Head of caudate nucleus (tissue), 42 donors: ENCODE results near the gene PAGR1.

ENCODE experiments used
- DNase-seq, 42 donors: peaks; one replicate each; pipeline versions ENCODE4 v3.0.0 to v3.0.0-alpha.2; 2020 to 2021; ENCODE audit warnings: mixed read lengths in 7 of 42
- intact Hi-C: fragments of 100-400 bp; cut with DNase I; formaldehyde crosslinking; loops from one replicate; pipeline ENCODE4 v1.15.0; 2022

PAGR1 gene

DNA sequence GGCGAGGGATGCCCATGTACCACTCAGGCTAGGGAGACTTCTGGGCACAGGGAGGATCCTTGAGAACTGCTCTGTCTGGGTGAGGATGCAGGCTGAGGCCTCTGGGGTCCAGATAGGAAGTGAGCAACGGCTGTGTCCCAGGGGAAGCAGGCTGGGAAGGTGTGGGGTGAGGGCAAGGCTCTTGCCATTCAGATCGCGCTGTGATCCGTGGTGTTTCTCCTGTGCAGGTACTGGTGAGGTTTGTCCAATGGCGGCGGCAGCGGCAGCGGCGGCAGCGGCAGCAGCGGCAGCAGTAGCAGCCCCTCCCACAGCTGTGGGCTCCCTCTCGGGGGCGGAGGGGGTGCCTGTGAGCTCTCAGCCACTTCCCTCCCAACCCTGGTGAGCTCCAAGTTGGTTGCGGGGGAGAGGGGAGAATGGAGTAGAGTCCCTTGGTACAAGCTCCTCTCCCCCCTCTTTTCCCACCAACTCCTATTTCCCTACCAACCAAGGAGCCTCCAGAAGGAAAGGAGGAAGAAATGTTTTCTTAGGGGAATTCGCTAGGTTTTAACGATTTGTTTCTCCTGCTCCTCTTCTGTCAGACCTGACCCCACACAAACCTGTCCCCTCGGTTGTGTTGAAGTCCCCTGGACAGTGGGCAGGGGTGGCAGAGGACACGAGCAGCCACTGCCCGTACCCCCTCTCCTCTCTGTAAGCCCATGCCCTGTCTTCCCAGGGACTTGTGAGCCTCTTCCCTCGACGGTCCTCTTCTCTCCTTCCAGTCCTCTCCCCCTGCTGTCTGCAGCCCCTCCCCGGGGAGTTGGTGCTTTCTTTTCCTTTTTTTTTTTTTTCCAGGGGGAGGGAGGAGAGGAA lies 5.9 kb upstream of the PAGR1 start:
- peak in 21 of 42 donors; percentile 26 to 73 (median 53) for DNase-seq
- intact Hi-C loops, result loop anchor here (10.0 kb wide), 2 partner anchors 115 to 185 kb away; partner anchors contain the start of genes HIRIP3, INO80E and KCTD13

DNA sequence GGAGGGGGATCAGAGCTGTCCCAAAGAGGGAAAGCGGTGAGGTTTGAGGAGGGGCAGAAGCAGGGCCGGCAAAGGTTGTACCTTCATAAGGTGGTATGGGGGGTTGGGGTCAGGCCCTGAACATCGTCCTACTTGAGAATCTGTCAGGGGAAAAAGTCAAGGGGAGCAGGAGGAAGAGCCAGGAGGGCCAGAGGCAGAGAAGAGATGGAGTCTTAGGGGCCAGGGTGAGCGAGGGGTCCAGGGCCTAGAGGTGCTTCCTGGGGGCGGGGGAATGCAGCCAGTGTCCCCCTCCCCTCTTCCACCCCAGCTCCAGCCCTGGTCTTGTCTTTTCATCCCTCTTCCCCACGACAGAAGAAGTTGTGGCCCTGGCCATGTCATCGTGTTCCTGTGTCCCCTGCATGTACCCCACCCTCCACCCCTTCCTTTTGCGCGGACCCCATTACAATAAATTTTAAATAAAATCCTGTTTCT lies 5.2 kb upstream of the PAGR1 start:
- no peak for DNase-seq
- intact Hi-C loops, result loop anchor here (10.0 kb wide), 2 partner anchors 114 to 184 kb away; partner anchors contain the start of genes HIRIP3, INO80E and KCTD13

DNA sequence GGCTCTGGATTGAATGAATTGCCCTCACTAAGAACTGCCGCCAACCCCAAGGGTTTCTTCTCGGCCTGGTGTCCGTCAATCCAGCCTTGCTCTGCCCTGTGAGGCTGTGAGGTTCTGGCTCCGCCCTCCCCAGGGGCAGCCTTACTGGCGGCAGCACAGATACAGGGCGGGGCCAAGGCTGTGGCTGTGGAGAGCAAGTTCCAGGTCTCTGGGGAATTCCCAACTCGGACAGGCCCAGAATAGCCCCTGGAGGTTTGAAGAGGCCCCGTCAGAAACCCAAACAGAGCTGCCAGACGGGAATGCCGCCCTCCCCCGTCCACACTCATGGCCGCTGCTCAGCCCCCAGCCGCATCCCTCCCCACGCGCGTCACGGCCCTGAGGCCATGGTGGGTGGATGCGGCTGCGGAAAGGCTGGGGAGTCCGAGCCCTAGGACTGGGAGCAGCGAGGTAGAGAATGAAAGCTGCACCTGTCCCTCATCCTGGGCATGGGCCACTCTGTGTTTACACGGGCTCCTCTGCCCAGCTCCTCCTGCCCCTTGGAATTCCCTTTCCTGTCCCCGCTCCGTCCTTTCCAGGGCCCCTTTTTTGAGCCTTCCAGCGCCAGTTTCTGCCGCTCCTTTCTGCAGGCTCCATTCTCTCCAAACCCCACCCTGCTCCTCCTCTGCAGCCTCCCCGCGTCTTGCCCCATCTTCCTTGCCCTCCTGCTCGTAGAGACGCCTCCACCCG lies 4.6 kb upstream of the PAGR1 start:
- DNase-seq, result peak; percentile 85 to 98 (median 94)
- intact Hi-C loops, result loop anchor here (10.0 kb wide), 2 partner anchors 113 to 183 kb away; partner anchors contain the start of genes HIRIP3, INO80E and KCTD13

GRCh38 chr16:29811896-29812665 lies 3.9 kb upstream of the PAGR1 start, which contains the start of gene PRRT2:
PRRT2 (plus strand) TSS chr16:29812193; CDS start chr16:29813055, 862 bp downstream.
- peak in 41 of 42 donors; percentile 46 to 92 (median 79) for DNase-seq
- intact Hi-C loops, result loop anchor here (10.0 kb wide), 2 partner anchors 113 to 183 kb away; partner anchors contain the start of genes HIRIP3, INO80E and KCTD13

GRCh38 chr16:29812754-29813643 lies 3.0 kb upstream of the PAGR1 start:
- intact Hi-C loops, result loop anchor here (10.0 kb wide), 2 partner anchors 112 to 182 kb away; partner anchors contain the start of genes HIRIP3, INO80E and KCTD13

DNA sequence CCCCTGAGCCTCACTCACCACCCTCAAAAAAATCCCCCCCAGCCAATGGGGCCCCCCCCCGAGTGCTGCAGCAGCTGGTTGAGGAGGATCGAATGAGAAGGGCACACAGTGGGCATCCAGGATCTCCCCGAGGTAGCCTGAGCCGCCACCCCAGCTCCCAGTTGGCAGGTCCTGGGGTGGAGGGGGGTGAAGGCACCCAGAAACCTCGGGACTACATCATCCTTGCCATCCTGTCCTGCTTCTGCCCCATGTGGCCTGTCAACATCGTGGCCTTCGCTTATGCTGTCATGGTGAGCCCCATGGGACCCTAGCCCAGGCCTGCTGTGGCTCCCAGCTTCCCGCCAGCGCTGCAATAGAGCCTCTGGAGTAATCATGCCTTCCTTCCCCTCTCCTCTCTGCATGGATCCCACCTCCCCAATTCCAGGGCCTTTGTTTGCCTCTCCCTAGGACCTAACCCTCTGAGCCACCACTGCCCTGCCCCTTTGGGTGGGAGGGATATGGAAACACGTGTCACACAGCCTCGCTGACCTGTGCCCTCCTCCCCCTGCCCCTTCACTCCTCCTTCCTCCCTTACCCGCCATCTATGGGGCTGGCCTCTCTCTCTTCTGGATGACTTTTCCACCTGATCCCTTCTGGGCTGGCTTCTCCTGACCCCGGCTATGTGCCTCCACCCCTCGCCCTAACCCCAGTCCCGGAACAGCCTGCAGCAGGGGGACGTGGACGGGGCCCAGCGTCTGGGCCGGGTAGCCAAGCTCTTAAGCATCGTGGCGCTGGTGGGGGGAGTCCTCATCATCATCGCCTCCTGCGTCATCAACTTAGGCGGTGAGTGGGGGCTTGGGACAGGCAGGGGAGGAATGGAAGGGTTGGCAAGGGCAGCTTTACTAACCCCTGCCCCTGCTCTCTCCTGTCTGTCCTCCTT lies 2.0 kb upstream of the PAGR1 start:
- no peak for DNase-seq

More at GRCh38 chr16:29812754-29813643, 3.0 kb upstream of the PAGR1 start:
- peak in 6 of 42 donors; percentile 22 to 51 (median 28) for DNase-seq

DNA sequence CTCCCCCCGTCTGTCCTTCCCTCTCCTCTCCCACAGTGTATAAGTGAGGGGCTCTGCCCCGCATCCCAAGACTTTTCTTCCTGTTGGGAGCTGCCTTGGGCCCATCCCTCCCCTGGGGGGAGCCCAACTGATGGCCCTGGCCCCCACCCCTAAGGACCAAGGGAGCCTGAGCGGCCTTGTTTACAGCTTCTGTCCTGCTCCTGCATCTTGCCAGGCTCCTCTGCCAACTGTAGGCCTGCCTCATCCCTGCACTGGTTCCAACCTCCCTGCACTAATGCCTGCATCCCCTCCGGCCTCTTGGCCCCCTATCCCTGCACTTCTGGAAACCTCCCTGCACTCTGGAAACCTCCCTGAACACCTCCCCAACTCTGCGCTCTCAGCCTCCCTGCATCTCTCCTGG lies 1.4 kb upstream of the PAGR1 start:
- peak in 1 of 42 donors; percentile 21 for DNase-seq
- intact Hi-C loops, result loop anchor here (10.0 kb wide), 2 partner anchors 110 to 180 kb away; partner anchors contain the start of genes HIRIP3, INO80E and KCTD13

More for the DNA sequence above, 2.0 kb upstream of the PAGR1 start:
- intact Hi-C loops, result loop anchor here (10.0 kb wide), 2 partner anchors 111 to 181 kb away; partner anchors contain the start of genes HIRIP3, INO80E and KCTD13

DNA sequence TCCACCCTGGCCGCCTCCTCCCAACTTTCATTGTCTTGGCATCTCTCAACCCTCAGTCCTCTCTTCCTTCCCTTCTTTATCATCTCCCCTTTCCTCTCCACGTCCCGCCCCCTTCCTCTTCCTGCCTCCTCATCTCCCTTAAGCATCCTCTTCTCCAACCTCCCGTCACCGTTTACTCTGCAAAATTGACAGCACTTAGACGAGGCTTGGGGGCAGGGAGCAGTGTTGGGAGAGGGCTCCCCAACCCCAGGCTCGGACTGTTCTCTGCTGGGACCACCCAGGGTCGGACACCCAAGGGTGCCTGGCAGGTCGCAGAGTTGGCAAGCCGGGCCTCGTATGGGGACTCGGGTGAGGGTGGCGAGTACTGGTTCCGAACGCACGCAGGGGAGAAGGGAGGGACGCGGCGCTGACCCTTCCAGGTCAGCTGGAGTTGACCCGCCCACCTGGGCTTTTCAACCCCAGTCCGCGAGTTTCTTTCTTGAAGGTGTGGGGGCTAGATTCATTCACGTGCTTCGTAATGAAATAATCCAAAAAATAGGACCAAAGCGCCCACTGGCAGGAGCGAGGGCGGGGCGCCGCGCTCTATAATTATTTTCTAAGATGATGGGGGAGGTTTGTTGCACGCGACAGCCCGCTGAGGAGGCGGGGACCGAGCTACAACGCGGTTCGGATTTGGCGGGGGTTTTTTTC lies 775 bp upstream of the PAGR1 start:
- DNase-seq, result peak in 24 of 42 donors; percentile 25 to 69 (median 58)
- intact Hi-C loops, result loop anchor here (10.0 kb wide), 2 partner anchors 110 to 180 kb away; partner anchors contain the start of genes HIRIP3, INO80E and KCTD13

DNA sequence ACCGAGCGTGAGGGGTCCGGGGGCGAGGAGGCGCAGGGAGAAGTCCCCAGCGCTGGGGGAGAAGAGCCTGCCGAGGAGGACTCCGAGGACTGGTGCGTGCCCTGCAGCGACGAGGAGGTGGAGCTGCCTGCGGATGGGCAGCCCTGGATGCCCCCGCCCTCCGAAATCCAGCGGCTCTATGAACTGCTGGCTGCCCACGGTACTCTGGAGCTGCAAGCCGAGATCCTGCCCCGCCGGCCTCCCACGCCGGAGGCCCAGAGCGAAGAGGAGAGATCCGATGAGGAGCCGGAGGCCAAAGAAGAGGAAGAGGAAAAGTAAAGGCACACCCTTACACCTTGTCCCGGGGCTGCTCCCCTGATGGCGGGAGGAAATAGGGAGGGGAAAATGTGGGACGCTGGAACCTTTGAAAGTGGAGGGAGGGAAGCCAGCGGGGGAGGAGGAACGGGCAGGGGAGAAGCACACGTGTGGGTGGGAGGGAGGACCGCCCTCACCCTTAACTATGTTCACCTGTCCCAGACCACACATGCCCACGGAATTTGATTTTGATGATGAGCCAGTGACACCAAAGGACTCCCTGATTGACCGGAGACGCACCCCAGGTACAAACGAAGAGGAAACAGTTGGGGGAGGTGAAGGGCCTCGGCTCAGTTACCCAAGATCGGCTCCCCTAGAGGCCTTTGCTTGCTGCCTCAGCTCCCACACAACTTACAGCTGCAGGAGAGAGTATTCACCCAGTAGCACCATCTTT lies 916 bp downstream of the PAGR1 start:
- intact Hi-C loops, result loop anchor here (10.0 kb wide), 2 partner anchors 108 to 178 kb away; partner anchors contain the start of genes HIRIP3, INO80E and KCTD13
- peak in 36 of 42 donors; percentile 32 to 74 (median 54) for DNase-seq

DNA sequence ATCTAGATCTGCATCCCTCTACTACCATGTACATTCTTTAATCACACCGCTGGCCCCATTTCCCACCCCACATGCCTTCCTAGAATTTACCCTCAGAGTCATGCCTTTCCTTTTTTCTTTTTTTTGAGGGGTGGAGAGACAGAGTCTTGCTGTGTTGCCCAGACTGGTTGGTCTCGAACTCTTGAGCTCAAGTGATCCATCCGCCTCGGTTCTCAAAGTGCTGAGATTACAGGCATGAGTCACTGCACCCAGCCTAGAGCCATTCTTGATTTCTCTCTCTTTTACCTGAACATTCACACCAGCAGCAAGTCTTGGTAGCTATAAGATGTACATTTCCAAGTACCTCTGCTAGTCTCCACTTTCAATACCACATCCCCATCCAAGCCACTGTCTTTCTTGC lies 2.1 kb downstream of the PAGR1 start:
- no peak for DNase-seq
- intact Hi-C loops, result loop anchor here (10.0 kb wide), 2 partner anchors 107 to 177 kb away; partner anchors contain the start of genes HIRIP3, INO80E and KCTD13

GRCh38 chr16:29819506-29819905 lies 3.6 kb downstream of the PAGR1 start:
- DNase-seq, result no peak
- intact Hi-C loops, result loop anchor here (10.0 kb wide), 2 partner anchors 105 to 175 kb away; partner anchors contain the start of genes HIRIP3, INO80E and KCTD13

GRCh38 chr16:29820271-29820701 lies 4.3 kb downstream of the PAGR1 start, which contains the start of gene MVP:
MVP (plus strand) TSS chr16:29820462; CDS start chr16:29830550, 10,088 bp downstream.
- intact Hi-C loops, result loop anchor here (5.0 kb wide), 1 partner anchor 42 kb away; the partner anchor contains the start of gene CDIPT

DNA sequence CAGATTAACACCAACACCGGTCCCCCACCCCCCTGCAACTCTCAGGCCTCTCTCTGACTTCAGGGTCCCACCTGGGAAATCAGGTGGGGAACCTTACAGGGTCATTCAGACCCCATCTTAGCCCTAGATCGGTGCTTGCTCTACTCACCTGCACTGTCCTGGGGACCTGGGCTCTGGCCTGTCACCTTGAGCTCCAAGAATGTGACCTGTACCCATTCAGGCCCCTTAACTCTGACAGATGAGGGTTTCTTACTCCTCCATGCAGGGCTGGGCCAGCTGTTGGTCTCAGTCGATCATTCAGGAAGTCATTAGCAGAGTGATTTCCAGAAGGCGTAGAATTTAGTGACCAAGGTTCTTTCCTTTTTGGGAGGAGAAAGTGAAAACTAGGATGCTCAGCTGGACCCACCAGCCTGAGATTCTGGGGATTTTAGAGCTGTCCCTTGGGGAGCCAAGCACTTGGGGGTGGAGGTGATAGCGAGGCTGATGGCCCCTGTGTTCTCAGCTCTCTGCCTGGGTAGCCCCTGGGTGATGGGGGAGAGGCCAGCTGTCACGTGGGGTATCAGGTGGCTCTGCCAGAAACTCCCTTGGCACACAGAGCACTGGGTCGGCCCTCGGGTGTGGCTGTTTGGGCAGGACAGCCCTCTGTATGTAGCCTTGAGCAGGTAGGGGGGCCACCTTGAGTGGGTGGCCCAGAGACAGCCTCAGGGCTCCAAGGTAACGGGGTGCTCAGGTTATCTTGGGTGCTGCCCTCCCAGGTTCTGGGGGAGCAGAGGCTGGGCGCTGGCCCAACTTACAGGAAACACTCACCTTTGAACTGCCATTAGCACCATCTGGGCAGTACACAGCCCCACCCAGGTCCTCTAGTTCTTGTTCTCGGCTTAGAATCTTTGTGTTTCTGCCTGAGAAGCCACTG lies 5.0 kb downstream of the PAGR1 start:
- DNase-seq, result peak in 5 of 42 donors; percentile 10 to 64 (median 43)
- intact Hi-C loops, result loop anchor here (5.0 kb wide), 1 partner anchor 41 kb away; the partner anchor contains the start of gene CDIPT

More at GRCh38 chr16:29820271-29820701, 4.3 kb downstream of the PAGR1 start, which contains the start of gene MVP:
- DNase-seq, result peak in 38 of 42 donors; percentile 37 to 86 (median 67)
